HG02840 (cell line): Measurements from ENCODE around the gene UBE2H.
"Not testable (repeated sequence)": the region's sequence is repeated elsewhere in the genome, so short reads cannot be mapped to it uniquely, and the experiment has no call there.

Source experiments
- ATAC-seq: cut with Tn5 transposase; IDR thresholded peaks from one replicate; pipeline ENCODE4 v1.9.1; 2021; ENCODE audit warnings: mild to moderate bottlenecking, moderate library complexity, moderate number of reproducible peaks; ENCODE audit not compliant: unreplicated experiment, low FRiP score

UBE2H gene

DNA sequence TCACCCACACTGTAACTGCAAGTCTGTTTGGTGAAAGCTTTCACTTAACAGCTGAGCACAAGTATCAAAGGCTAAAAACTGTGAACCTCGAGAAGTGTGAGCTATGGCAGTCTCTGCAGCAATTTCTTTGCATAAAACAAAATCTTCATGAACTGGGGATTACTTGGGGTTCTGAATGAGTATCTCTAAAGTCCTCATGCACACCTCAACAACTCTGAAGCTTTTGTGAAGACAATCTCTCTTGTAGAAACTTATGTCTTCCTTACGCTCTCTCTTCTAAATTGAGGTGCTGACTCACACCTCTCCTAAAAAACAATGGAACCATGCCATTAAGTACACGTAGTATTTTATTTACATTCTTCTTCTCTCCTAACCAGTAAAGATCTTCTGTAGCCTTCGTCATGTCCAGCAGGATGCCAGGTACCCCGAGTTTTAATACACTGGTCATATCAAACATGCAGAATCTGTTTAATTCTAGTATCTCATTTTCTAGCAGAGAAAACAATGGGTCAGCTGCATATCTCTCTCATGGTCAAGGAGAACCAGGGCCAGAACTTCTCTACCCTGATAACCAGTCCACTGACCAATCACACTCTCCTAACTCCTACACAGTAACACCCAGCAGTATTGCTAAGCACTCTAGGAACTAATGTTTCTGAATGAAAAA is 76.9 kb downstream of the UBE2H start:
- ATAC-seq, result no peak

DNA sequence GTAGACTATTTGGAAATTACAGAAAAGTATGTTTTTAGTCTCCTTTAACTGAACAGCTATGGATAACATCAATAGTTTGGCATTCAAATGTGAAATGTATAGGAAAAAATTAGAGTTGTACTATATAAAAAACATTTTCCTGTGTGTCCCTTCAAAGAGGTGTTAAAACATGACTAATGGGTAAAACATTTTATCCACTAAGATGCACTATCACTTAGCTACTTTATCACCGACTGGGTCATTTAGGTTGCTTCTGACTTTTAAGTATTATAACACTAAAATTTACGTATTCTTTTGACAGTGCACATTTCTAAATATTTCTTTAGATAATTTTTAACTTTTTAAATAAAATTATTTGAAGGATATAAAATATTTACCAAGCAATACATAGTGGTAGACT is 77.6 kb downstream of the UBE2H start:
- no peak for ATAC-seq

DNA sequence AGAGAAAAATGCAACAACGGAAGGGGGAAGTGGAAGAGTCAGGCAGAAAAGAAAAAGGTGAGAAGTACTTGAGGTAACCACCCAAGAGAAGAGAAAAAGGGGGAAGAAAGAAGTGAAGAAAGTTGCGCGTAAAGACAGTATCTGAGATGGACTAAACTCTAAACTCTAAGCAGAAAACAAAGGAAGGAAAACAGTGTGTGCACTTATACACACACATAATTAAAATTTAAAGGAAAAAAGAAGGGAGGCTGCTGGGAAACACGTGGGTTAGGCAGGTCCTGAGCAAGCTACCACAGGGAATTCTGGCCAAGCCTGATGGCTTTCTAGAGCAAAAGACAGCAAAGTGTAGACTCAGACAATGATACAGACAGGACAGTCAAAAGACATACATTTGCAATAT is 78.0 kb downstream of the UBE2H start:
- ATAC-seq, result no peak

DNA sequence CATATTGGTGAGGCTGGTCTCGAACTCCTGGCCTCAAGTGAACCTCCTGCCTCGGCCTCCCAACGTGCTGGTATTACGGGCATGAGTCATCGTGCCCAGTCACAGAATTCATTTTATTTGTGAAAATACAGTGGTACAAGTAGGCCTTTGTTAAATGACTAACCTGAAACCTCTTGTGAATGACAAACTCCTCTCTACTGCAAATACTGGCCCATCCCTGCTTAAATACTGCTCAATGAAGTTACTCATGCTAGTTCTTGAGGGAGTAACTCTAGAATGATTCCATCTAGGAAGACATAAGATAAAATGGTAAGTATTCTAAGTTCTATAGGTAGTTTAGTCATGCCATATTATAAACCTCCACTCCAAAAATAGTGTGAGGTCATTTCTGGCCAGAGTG is 80.7 kb downstream of the UBE2H start:
- no peak for ATAC-seq

DNA sequence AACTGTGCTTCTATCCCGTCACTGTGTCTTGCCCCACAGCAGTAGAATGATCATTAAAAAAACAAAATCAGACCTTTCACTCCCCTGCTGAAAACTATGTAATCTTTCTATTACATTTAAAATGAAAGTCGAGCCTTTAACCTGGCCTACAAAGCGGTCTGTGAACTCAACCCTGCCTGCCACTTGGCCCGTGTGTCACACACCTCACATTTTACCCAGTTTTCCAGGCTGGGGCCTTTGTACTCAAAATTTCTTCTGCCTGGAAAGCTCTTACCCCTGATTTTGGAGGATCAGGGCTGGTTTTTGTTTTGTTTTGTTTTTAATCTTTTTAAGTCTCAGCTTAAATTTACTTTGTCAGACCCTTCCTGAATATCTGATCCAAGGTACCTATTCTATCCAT is 82.1 kb downstream of the UBE2H start:
- no peak for ATAC-seq

DNA sequence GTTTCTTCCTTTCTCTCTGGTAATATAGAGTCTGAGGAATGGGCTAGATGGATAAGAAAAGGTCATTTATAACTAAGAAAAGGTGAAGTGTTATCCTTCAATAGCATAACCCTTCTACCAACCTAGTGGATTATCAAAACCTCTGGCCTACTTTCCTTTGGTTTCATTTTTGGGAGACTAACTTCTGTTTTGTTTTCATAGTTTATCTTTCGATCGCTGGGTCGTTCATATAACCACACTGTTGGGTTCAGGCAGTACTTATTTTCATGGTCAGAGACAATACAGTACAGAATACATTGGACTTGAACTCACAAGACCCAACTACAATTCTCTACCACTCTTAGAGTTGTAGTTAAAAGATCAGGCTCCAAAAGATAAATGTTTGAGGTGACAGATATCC is 86.5 kb downstream of the UBE2H start:
- no peak for ATAC-seq

DNA sequence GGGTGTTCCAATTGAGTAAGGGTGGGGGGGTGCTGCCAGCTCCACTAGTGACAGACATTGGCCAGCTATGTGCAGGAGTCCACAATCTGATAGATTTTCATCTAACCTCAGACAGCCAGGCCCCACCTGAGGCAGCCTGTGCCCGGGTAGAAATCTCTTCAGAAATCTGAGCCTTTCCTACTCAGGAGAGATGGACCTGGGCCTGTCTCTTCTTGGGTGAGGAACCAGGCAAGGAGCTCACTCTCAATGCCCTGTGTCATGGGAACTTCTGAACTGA is 86.9 kb downstream of the UBE2H start:
- no peak for ATAC-seq

DNA sequence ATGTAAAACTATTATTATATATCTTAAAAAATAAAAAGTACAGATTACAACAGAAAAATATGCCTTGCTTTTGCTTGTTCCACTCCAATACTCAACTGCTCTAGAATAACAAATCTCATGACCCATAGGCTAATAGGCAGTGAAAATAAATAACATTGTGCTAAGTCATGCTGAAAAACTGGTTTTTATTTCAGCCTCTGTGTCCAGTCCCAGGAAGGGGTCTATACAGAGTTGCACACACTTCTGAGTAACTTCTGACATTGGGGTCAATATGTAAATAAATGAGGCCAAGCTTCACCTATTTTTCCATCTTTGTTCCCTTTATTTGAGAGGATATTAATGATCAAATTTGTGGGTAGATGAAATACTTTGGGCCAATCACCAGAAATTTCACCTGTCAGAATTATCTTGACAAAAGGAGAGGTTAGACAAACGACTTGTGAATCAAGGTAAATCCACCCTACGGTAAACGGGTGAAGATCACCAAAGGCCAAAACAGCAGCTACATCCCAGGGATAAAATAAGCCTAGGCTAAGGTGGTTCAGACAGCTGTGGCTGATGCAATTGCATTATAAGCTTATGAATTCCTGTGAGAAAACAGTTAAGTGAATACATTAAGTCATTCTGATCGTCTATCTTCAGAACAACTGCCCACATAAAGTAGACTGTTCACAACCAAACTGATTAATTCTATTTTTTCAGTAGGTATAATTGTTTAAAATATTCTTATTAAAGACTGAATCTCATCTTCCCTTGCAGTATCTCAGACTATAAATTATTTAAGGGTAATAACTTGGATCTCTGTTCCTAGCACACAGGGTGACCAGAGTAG is 87.5 kb downstream of the UBE2H start:
- no peak for ATAC-seq

DNA sequence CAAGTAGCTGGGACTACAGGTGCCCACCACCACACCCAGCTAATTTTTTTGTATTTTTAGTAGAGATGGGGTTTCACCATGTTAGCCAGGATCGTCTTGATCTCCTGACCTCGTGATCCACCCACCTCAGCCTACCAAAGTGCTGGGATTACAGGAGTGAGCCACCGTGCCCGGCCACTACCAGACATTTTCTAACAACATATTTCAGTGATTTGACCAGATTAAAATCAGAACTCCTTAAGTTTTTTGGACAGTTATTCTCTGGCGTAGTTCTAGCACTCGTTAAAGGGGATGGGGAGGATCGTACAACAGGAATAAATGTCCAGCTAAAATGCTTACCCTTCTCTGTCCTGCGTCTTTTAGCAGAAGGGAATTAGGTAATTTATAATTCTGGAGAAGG is 88.1 kb downstream of the UBE2H start:
- ATAC-seq, result not testable (repeated sequence)

DNA sequence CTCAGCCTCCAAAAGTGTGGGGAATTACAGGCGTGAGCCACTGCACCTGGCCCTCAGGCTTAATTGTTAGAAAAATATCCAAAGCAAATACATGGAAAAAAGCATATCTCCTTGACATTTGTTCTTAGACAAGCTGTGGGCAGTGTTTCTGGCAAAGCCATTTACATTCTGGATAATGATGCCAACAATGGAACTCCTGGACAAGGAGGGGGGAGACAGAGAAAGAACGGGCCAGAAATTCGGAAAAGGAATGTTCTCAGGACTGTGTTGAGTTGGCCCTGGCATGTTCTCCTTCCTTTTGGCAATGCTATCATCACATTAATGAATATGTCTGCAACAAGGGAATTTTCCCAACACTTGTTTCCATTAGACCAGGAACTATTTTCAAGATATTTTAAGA is 88.7 kb downstream of the UBE2H start:
- ATAC-seq, result no peak

DNA sequence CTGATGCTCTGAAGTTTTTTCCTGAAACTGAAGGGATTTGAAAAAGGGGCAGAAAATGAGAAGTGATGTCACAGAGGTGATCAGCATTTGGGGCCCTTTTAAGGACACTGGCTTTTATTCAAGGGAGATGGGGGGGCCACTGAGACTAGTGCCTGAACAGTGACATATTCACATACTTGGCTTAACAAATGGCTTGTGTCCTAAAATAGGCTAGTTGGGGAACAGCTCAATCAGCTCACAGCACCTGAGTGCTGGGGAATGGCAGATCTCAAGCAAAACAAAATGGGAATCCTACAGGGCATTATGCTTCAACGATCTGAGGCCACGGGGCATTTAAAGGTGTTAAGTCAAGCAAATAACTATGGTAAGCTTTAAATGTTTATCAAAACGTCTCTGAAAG is 90.1 kb downstream of the UBE2H start:
- ATAC-seq, result no peak

DNA sequence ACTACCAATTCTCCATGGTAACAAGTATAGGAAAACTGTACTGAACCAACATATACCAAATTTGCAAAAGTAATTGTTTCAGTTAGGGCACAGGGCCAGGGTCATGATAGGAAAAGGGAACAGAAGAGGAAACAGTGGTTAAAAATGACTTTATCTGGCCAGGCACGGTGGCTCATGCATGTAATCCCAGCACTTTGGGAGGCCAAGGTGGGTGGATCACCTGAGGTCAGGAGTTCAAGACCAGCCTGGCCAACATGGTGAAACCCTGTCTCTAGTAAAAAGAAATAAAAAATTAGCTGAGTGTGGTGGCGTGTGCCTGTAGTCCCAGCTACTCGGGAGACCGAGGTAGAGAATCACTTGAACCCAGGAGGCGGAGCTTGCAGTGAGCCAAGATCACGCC is 92.0 kb downstream of the UBE2H start:
- not testable (repeated sequence) for ATAC-seq

DNA sequence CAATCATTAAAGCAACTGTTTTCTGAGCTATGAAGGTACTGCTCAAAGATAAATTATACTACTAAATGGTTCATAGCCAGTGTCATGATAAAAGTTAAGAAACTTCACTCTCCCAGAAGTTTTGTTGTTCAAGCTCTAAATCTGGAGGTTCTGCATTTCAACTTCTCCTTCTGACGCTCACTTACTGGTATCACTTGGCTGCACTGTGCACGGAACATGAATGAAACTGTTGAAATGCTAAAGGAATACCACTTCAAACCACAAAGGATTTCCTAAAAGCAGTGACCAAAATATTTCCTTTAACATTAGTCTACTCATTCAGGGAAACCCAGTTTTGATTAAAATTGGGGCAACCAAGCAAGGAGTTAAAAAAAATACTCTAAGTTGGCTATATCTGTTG is 93.6 kb downstream of the UBE2H start:
- no peak for ATAC-seq

DNA sequence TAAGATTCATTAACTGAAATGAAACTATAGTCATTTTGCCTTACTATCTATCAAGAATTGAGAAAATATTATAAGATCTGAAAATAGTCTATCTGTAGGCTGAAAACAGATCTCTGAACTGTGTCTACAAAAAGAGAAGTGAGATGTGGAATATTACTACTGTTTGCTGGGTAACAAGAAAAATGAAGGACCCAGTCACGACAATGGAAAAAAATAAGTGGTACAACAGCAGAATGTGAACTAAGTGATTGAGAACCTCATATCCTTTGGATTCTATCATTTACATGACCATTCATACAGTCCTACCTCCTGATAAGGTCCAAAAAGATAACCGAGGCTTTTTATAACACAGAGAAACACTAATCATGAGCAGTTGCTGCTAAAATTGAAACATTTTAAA is 94.3 kb downstream of the UBE2H start:
- no peak for ATAC-seq

DNA sequence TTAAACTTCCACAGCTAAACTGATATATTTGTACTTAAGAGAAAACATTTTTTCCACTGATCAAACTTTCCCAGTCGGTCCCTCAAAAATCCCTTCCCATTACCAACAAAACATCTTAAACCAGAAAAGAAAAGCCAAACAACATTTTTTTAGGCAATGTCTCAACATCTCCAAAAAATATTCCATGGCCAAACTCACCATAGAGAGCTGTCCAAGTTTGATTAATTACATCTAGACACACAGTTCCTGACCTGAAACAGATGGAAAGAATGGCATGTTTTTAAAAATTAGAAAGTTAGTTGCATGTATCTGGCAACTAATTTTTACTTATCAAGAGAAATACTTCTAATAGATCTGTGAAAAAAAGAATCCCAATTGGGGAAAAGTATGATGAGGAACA is 95.4 kb downstream of the UBE2H start:
- ATAC-seq, result no peak

DNA sequence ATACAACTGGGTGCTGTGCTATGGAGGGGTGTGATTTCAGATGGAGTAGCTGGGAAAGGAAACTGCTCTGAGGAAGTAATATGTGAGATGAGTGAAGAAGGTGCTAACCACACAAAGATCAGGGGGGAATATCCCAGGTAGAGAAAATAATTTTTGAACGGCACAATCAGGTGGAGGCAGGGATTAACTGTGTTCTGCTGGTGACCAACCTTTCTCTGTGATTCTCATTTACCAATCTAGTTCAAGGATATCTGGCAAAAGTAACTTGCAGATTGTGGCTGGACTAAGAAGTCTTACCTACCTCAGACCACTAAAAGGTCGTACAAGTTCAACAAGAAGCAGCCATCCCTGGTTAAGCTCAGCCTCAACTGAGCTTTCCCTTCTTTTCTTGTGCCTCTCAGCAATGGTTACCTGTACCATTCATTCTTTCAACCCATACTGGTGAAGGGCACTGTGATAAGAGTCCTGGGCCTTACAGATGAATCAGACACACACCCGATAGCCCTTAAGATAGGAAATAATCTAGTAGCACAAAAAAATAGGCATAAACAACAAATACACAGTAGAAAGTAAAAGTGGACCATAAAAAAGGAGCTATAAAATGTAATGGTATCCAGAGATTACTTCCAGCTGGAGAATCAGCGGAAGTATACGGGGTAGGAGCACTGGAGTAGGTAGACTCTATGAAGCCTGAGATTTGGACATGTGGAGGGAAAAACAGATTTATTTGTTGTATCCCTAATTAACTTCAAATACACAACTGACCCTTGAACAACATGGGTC is 96.6 kb downstream of the UBE2H start:
- ATAC-seq, result no peak

DNA sequence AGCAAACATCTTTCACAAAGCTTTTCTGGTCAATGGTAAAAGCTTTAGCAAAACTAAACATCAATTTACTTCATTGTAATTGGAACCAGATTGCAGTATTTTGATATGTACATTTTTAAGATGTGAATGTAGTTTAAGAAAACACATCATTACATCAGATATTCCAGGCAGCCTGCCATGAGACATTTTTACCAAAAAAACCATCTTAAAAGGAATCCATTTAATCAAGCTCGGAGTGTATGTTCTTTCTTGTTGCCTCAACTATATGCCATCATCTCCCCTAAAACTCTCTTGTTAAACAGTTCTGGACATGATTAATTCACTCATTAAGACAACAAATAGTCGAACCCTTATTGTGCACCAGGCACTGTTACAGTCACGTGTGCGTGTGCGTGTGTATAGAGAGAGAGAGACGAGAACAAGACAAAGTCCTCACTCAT is 97.5 kb downstream of the UBE2H start:
- no peak for ATAC-seq

DNA sequence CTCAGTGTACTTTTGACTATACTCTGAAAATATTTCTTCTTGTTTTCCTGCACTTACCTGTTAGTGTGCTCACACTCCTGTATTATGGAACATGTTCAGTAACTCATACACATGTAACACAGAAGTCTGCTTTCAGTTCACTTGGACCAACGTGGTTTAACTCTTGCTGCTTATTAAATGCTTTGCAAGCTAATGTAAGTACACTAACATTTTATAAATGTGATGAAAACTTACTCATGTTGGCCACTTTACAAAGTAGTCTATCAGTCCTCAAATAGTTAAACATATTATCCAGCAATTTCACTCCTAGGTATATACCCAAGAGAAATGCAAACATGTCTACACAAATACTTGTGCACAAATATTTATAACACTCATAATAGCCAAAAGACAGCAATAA is 98.4 kb downstream of the UBE2H start:
- no peak for ATAC-seq

DNA sequence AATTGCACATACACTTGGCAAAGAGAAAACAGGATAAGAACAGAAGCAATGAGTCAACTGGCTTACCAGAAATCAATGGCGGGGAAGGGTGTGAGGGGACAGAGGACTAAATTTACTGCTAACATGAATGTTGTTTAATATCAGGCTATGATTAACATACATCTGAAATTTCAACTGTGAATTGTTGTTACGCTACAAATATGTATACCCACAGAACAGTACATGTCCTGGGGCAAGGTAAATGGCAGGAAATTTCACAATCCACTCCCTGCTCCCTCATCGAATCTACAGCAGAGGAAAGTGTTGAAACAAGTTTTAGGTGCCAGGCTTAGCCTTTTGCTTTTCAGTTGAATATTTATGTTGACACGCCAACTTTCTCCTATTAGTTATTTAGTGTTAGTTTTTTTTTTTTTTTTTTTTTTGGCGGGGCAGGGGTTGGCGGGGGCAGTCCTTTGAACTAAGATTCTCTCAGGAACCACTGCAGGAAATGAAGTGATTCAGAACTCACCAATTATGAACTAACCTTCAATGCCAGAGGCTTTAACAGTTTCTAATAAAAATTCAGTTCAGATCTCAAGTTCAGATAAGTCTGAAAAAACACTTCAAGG is 99.0 kb downstream of the UBE2H start:
- no peak for ATAC-seq

DNA sequence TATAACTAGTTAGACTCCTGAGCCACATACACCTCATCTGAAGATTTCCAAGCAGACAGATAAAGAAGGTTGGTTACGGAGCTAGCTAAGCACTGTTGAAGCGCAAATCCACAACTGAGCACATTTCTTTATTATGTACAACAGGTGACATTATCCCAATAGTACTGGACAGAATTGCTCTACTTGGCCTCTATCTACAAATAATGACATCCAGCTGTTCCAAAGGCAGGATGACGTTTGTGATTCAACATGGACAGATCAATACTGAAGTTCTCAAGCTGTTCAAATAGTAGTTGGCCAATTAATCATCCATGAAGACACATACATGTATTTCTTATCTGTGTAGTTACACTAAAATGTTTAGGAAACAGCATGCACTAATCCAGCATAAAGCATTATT is 101.0 kb downstream of the UBE2H start:
- ATAC-seq, result no peak

DNA sequence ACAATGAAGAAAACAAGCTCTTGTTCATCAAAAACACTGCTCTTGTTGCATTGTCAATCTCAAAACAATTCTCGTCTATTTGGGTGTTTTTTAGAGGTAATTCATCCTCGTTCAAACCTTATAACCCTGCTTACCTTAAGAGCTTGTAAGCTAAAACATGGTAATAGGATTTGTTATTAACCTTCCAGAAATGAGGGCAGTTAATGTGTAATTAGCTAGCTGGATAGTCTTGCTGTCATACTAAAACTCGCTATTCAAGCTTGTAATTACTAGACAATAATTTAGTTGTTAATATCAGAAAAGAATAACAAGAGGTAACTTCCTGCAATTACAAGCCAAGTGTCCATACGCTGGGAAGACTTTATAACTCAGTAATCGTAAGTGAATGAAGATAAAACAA is 101.6 kb downstream of the UBE2H start:
- no peak for ATAC-seq
